ENCODE data around the gene CACNB2. TPM values are rescaled to one million over a fixed set of nuclear protein-coding genes. Genes with fewer than 3 reads are reported as not detected.

Gene CACNB2
- total and polyA plus RNA-seq, 2 donors (not counting 3 experiments of a cell fraction or from before 2014, with no cell fraction given), result not detected

DNA sequence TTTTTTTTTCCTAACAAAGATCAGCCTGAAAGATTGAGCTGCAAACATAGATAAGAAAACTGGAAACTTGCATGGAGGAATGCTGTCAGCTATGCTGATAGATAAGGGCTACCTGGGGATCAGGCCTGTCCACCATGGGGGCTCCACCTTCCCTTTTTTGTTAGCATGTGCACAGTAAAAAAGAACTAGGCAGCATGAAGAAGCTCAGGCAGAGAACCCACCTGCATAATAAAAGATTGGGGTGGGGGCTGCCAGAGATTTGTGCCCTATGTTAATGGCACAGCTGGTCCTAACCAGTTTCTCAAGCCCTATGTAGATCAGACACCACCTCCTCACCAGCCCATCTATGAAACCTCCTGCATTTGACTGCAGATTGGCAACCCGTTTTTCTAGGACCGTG is 45.4 kb upstream of the CACNB2 start:
- no peak overlapping the region for H2AFZ ChIP-seq (ENCODE audit: low read depth, low read length)
- H3K9me3 ChIP-seq (replicated peaks; ENCODE audit: control insufficient read depth, insufficient read depth, low read length), result no peaks in the 10 kb centered on the region
- dilution Hi-C loops (cut with MboI; ENCODE audit: extremely low pct_ligation_motif_present, low sequenced_read_pairs) (no loop called here), intact Hi-C loops (cut with micrococcal nuclease) (no loop called here)
- H4K20me1 ChIP-seq (replicated peaks; ENCODE audit: control insufficient read depth, extremely low read depth, insufficient read depth, low read length), result no peaks in the 10 kb centered on the region
- H3K4me1 ChIP-seq (ENCODE audit: control insufficient read depth, extremely low read depth, insufficient read depth, low read length), result no peaks in the 10 kb centered on the region
- no peaks in the 10 kb centered on the region for H3K27me3 ChIP-seq (ENCODE audit: control insufficient read depth in 2 of 2, insufficient read depth in 2 of 2, low read length in 2 of 2)
- no peaks in the 10 kb centered on the region for H3K9me1 ChIP-seq (replicated peaks; ENCODE audit: control insufficient read depth, extremely low read depth, insufficient read depth, low read length)
- no peak overlapping the region for H3K9ac ChIP-seq (replicated peaks; ENCODE audit: extremely low read depth, insufficient read depth, low read length)
- H3K4me2 ChIP-seq (ENCODE audit: insufficient read depth, low read length), result no peak overlapping the region
- BruUV-seq (replicated peaks), result no TSS peak
- no peak for TF ChIP-seq POLR2A (IDR thresholded peaks at IDR 0.05; ENCODE audit: low read depth, low read length)
- no peak for TF ChIP-seq MYC (IDR thresholded peaks at IDR 0.05; ENCODE audit: low read depth, low read length)
- no peak for TF ChIP-seq FOS (IDR thresholded peaks at IDR 0.05; ENCODE audit: borderline replicate concordance, insufficient read depth, low read length)
- no peak for TF ChIP-seq EZH2 (IDR thresholded peaks at IDR 0.05; ENCODE audit: borderline replicate concordance, low read depth, low read length, severe bottlenecking)
- TF ChIP-seq, protein P1, sequence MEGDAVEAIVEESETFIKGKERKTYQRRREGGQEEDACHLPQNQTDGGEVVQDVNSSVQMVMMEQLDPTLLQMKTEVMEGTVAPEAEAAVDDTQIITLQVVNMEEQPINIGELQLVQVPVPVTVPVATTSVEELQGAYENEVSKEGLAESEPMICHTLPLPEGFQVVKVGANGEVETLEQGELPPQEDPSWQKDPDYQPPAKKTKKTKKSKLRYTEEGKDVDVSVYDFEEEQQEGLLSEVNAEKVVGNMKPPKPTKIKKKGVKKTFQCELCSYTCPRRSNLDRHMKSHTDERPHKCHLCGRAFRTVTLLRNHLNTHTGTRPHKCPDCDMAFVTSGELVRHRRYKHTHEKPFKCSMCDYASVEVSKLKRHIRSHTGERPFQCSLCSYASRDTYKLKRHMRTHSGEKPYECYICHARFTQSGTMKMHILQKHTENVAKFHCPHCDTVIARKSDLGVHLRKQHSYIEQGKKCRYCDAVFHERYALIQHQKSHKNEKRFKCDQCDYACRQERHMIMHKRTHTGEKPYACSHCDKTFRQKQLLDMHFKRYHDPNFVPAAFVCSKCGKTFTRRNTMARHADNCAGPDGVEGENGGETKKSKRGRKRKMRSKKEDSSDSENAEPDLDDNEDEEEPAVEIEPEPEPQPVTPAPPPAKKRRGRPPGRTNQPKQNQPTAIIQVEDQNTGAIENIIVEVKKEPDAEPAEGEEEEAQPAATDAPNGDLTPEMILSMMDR (IDR thresholded peaks at IDR 0.05; ENCODE audit: extremely low read depth in 1 of 2, insufficient read depth in 1 of 2, low read depth in 1 of 2, low read length in 2 of 2), result no peak
- no peak for TF ChIP-seq POLR2AphosphoS5 (IDR thresholded peaks at IDR 0.05; ENCODE audit: insufficient read depth, low read depth, low read length)
- TF ChIP-seq, protein P2, sequence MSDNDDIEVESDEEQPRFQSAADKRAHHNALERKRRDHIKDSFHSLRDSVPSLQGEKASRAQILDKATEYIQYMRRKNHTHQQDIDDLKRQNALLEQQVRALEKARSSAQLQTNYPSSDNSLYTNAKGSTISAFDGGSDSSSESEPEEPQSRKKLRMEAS (IDR thresholded peaks at IDR 0.05; ENCODE audit: insufficient read depth, insufficient read length), result no peak
- no peak for TF ChIP-seq GATA2 (IDR thresholded peaks at IDR 0.05; ENCODE audit: insufficient read depth, insufficient read length, low read depth, low read length)
- no peak for TF ChIP-seq JUN (IDR thresholded peaks at IDR 0.05; ENCODE audit: borderline replicate concordance, insufficient read depth, insufficient read length, low read depth)
- no peak overlapping the region for H3K4me3 ChIP-seq (replicated peaks in 1 of 3; ENCODE audit: insufficient read depth in 1 of 3, low read depth in 1 of 3, low read length in 3 of 3)
- no peaks in the 10 kb centered on the region for H3K79me2 ChIP-seq (ENCODE audit: control insufficient read depth, insufficient read depth, low read length)
- no peaks in the 10 kb centered on the region for H3K36me3 ChIP-seq (ENCODE audit: control insufficient read depth in 2 of 2, extremely low read depth in 1 of 2, insufficient read depth in 2 of 2, low read length in 2 of 2)
- no peak overlapping the region for H3K27ac ChIP-seq (ENCODE audit: insufficient read depth, low read depth, low read length)
- DNase-seq (ENCODE audit: low read depth, low spot score) (no peak), FAIRE-seq (no peak)
- ChIA-PET POLR2A (no interaction called here), CTCF (no interaction called here)

Data from endothelial cell of umbilical vein (primary cell).